NCI-H2107 treated with DMSO at 0.1 percent for 48 hours (cell line): ENCODE measurements around the gene HOXB3.
A peak's percentile ranks its signal among the peaks of the same experiment; 100 is the strongest.

Experiments
- DNase-seq: peaks from one replicate; lab custom pipeline; 2025; ENCODE audit not compliant: unreplicated experiment; lab: John Stamatoyannopoulos, UW

HOXB3 gene

DNA sequence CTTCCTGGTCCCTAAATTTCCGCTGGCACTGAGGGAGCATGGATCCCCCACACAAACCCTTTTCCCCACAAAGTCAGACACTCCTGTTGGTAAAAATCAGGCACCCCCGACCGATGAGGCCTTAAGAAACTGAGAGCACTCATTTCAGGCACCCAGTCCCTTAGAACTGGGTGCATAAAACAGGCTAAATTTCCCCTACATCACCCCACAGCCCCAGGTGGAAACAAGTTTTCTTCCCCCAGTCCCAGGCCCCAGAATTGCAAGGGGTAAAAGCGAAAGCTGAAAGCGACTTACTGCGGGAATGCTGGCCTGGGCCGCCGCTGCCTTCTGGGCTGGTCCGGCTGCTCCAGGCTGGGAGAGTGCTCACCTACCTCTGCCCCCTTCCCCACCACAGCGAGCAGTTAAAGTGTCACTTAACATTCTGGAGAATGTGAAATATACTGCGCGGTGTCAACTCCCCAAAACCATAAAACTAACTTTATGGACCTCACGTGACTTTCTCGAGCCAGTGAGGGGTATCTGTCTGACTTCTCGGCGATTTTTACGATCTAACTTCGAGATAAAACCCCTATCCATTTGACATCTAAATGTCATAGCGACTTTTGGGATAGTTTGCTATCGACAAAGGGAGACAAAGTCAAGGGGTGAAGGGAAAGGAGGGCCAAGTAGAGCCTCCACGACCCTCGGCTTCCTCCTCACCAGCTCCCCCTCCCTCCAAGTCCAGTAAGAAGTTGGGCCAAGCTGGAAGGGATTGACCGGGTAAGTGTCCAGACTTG, at the start of gene HOXB3:
Gene HOXB3 (minus strand): TSS at position 411 of the 776 bp plus-strand sequence. CDS start 37,767 bp downstream, outside the sequence.
- no peak for DNase-seq

DNA sequence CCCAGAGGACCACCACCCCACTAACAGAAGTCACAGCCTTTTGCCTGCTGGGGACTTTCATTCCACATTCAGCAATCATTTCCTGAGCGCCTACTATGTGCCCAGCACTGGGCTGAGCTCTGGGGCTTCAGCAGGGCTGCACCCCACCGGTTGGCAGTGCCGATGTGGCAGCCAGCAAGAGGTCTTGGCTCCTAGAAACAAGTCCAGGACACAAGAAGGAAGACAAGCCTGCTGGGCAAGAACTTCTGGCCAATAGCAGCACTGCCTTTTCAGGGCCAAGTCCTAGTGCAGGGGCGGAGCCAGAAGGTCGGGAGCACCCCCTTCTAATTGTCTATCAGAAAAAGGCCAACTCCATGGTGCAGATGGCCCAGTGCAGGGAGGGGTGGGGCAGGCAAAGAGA, 49.1 kb upstream of the HOXB3 start:
- no peak for DNase-seq

DNA sequence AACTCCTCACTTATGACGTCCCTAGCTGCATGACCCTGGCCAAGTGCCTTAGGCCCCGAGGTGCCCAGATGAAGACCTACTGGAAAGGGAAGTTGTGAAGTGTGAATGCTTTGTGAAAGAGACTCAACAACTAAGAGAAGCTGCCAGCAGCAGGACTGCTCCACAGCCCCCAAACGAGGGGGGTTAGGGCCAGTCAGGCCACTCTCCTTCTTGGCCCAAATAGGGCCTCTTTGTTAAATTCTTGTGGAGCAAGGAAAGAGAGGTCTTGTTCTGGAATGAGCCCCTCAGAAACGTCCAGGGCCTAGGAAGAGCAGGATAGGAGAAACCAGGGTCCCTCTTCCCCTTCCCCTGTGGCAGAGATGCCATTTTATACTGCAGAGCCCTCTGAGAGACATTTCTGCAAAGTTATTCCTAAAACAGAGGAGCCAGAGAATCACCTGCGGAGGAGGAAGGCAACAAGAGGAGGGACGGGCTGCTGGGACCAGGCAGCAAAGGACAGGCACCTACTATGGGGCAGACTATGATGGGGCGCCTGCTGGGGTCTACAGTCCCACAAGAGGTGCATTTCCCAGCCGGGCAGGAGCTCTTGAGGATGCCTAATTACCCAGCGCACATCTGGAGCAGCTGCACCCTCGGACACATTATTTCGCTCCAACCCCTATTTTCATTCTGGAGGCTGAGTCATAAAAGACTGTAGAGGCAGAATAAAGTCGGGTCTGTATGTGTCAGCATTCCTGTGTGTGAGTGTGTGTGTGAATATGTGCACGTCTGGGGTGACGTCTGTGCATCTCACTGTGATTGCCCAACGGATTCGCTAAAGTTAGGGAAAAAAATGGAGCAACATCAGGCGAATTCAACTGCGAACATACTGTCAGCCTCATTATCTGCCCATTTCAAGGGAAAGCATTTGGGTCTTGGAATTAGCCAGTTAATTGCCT, 47.6 kb upstream of the HOXB3 start:
- DNase-seq: no peak

DNA sequence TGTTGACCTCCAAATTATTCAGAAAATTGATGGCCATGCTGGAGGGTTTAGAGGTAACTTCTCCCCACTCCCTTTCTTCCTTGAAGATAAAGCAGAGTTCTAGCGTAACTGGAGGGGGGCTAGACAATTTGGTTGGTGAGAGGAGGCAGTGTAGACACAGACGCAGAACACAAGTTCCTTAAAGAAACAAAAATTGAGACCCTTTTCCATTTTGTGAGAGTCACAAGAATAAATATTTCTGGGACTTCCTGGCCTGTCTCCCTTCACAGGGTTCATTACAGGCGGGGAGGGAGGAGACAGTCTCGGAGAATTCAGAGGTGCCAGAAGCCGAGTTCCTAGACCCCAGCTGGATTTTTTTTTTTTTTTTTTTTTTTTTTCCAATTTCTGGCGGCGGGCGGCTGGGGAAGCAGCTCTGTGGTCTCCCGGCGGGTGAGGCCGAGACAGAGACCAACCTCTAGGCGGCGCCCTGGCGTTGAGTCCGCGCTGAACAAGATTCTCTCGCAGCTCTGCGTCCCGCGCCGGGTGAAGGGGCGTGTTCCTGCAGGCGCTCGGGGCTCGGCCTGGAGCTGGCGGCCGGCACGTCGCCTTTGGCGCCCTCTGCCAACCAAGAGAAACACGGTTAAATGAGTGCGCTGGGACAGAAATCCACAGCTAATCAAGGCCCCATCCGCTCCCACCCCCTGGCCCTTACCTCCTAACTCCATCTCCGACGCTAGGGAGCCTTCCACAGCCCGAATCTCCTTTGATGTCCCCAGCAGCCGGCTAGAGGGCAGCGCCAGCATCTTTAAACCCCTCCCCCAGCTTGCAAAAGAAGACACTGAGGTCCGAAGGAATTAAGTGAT, 46.4 kb upstream of the HOXB3 start:
- DNase-seq: peak; percentile 28

- DNase-seq: no peak
Observed at GRCh38 chr17:48634493-48635208, 44.6 kb upstream of the HOXB3 start.

DNA sequence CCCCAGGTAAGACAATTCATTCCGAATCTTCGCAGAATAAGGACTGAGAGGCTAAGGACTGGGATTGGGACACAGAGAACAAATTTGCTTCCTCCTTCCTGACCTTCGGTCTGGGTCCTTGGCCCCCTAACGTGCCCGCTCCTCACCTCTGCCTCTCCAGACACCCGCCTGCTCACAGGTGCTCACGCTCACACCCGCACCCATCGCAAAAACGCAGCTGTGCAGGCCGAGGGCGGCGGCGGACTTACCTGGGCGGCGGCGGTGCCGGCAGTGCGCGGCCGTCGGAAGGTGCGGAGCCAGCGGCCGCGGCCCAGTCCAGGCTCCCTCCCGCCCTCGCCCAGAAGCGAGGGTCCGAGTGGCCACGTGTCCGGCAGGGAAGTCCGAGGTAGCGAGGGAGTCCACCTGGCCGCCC, 43.2 kb upstream of the HOXB3 start:
- DNase-seq: no peak

DNA sequence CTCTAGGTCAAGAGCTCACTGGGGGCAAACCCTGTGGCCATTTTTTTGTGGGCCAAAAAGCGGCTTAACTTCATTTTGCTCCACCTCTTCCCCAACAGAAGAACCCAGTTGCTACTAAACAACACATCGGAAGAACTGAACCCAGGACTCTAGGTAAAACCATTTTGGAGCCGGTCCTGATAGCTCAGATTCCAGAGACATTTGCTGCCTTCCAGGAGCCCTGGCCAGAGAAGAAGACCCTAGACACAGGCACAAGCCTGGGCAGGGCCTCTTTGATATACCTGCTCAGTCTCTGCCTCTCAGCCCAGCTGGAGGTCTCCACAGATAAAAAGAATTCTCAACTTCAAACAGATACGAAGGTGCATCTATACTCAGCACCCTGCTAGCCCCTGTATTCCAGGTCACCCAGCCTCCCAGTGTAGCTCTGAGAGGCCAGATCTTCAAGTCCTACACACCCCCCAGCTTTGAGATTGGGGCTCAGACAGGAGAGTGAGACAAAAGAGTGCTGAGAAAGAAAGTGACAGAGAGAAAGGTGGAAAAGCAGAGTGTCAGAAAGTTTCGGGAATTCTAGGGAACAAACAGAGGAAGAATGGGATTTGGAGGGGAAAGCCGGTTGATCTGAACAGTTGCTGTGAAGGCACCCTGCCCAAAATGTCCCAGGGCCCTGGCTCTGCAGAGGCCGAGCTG, 42.7 kb upstream of the HOXB3 start:
- no peak for DNase-seq

DNA sequence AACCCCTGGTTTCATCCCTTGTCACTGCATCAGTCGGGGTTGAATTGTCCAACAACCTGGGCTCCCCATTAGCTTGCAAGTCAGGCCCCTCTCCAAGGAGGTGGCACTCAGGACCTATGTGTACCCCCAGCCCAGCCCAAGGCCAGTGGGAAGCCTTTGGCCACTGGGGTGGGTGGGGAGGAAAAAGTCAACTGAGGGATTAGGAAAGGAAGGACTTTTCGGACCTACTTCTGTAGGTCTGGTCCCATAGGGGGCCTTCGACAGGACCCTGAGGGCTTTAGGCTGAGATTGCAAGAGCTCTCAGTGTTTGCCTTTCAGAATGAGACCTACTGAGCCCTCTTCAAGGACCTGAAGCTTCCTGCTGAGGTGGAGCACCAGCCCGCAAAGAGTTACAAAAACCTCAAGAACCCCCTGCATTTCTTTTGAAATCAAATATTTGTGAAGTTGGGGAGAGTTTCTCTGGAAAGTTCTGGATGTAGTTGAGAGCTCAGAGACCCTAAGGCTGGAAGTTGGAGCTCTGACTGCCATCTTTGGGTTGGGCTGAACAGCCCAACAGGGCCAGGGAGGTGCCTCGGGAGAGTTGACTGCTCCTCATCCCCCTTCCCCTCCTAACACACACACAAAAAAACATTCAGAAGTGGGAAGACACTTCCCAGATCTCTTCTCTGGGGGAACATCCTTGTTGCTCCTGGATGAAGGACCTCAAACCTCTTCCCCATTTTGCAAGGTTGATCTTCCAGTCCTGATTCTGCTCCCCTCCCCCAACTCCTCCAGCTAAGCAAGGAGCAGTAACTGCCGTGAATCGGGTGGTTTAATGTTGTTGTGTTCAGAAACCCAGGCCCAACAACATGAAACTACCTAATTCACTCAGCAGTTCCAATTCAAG, 41.9 kb upstream of the HOXB3 start:
- DNase-seq: no peak

GRCh38 chr17:48630925-48631692, 41.1 kb upstream of the HOXB3 start:
- no peak for DNase-seq

GRCh38 chr17:48630009-48630924, 40.2 kb upstream of the HOXB3 start:
- no peak for DNase-seq

DNA sequence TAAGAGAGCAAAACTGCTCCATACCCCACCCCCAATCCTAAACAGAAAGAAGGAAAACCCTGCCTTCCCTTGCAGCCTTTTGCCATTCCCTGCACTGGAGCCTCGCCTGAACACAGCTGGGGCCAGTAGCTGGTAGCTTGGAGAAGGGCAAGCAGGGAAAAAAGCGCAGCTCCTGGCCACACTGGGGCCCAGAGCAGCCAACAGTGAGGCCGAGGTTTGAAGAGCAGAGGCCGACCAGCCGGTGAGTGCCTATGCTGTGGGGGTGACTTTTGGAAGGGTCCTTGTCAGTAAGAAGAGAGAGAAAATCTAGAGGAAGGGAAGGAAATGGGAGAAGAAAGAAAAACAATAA, 39.3 kb upstream of the HOXB3 start:
- no peak for DNase-seq

- DNase-seq: no peak
Observed at GRCh38 chr17:48628649-48629410, 38.8 kb upstream of the HOXB3 start.

GRCh38 chr17:48627623-48628521, 37.8 kb upstream of the HOXB3 start:
- DNase-seq: no peak

- DNase-seq: no peak
Observed at GRCh38 chr17:48627118-48627597, 37.1 kb upstream of the HOXB3 start.
